NB4 (cell line): ENCODE results near the gene ZNF138.

Source experiments
- DNase-seq: peaks from one replicate; pipeline ENCODE4 v3.0.0; 2010; ENCODE audit warnings: low read depth
- H3K4me3 ChIP-seq: one replicate; pipeline ENCODE4 v1.5.1; 2011; ENCODE audit warnings: mild to moderate bottlenecking, low read depth, low read length, moderate library complexity
- CTCF ChIP-seq: IDR thresholded peaks from one replicate; pipeline ENCODE4 v1.5.1; 2012; ENCODE audit warnings: low read depth, low read length
- MYC ChIP-seq: IDR thresholded peaks from 2 replicates; pipeline ENCODE4 v1.6.1; 2011; ENCODE audit warnings: low read depth, low read length
- POLR2A ChIP-seq: IDR thresholded peaks from 2 replicates; pipeline ENCODE4 v1.6.1; 2011; ENCODE audit warnings: mild to moderate bottlenecking; ENCODE audit not compliant: insufficient read length; ENCODE audit errors: extremely low read depth
- TF ChIP-seq, protein P1 (sequence below): IDR thresholded peaks from 2 replicates; pipeline ENCODE4 v1.6.1; 2011; ENCODE audit warnings: low read depth, low read length

The ZNF138 gene

DNA sequence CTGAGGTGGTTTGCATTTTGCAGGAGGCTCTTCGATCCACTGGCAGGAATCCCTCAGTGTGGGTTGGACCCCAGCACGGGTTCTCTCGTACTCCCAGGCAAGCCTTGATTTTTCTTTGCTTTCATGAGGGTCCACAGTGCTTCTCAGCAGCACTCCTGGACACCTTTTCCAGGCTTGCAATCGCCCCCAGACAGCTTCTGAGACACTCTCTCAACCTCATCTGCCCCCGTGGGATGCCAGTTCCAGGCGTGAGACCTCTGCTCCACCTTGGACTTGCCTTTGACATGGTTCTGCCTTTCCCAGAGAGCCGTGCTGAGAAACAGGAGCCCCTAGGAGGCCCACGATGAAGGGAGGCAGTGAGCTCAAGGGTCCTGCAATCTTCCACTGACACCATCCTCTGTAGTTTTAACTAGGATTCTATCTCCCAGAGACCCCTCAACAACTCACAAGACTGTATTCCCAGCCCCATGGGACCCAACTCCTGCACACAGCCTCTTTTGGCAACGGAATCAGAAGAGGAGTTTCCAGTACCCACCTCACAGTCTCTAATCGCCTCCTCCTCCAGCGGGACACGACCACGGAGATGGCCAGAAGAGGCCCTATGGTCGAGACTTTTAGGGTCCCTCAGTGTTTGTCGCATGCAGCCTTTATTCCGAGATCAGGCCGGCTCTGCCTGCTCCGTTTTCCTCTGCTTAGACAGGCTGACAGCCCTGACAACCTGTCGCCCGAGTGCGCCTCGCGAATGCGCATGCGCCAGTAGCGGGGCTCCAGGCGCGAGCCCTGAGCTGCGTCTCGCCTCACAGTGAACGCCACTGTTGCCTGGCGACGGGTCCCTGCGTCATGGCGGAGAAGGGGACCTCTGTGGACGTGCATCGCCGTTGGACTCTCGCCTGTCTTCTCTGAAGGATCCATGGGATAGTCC is 82.8 kb downstream of the ZNF138 start:
- no peak overlapping the region for H3K4me3 ChIP-seq
- DNase-seq = peak; percentile 40
- TF ChIP-seq POLR2A (no peak), CTCF (no peak), MYC (no peak)
- TF ChIP-seq, protein P1, sequence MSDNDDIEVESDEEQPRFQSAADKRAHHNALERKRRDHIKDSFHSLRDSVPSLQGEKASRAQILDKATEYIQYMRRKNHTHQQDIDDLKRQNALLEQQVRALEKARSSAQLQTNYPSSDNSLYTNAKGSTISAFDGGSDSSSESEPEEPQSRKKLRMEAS = no peak

DNA sequence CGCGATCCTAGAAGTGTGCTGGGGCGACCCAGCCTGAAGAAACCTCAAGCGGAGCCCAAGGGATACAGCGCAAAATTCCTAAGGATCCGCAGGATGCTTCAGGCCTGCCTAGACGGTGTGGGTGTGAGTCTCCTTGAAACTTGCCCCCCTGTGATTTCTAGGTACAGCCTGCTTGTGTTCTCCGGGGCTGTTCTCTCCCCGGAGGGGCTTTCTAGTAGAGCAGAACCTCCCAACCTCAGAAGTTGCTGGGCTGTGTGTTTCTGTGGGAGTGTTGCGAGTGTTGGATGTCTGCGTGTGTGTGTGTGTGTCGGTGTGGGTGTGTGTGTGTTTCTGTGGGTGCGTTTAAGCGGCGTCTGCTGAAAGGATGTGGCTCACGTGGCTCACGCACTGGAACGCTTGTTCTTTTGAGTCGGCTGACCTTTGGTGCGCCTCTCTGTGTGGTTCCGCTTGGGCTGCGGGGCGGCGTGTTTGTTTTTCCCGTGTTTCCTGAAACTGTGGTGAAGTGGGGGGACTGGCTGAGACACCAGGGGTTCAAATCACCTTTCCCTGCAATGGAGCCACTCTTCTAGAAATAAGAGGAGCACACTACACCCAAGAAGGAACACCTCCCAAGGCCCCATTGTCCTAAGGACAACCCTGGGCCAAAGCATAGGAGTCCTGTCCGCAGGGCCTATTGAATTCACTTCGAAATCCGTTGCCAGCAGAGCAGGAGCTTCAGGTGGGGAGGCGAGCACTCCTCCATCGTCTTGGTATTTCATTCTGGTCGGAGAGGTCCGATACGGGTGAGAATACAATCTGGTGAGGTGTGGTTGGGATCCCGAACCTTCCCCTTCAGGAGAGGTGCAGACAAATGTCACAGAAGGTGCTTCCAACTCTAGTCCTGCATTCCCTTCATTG is 83.7 kb downstream of the ZNF138 start:
- no peak for DNase-seq
- TF ChIP-seq POLR2A (no peak), MYC (no peak), CTCF (no peak)
- TF ChIP-seq, protein P1 = no peak
- H3K4me3 ChIP-seq = no peak overlapping the region

DNA sequence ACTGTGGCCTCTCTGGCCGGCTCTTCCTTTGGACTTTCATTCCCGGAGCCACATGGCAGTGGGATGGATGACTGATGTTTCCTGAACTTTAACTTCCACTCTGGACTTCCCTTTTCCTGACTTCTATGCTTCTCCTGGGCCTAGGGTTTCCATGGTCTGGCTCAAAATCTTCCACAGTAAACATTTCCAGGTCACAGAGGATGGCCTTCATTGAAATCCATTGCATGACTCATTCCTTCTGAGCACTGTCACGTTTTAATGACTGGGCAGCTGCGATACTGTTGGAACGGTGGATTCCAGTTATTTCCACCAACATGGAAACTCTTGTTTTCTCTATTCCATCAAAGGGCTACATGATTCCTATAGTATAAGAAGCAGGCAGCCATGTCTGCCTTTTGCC is 84.5 kb downstream of the ZNF138 start:
- no peak for DNase-seq
- no peak for TF ChIP-seq POLR2A
- H3K4me3 ChIP-seq = no peak overlapping the region

- TF ChIP-seq MYC (no peak), CTCF (no peak), POLR2A (no peak)
- TF ChIP-seq, protein P1 = no peak
- no peak overlapping the region for H3K4me3 ChIP-seq
- peak; percentile 44 for DNase-seq
Observed at GRCh38 chr7:64879086-64879730, 85.0 kb downstream of the ZNF138 start.

- TF ChIP-seq POLR2A (no peak), CTCF (no peak), MYC (no peak)
- TF ChIP-seq, protein P1 = no peak
- DNase-seq = no peak
- H3K4me3 ChIP-seq = no peak overlapping the region
Observed at GRCh38 chr7:64879800-64880199, 85.6 kb downstream of the ZNF138 start.
